OCI-LY7 (cell line): ENCODE data around the gene IPP. TPM values are rescaled to one million over a fixed set of nuclear protein-coding genes. Genes with fewer than 3 reads are reported as not detected.
"Not testable (repeated sequence)": the region's sequence is repeated elsewhere in the genome, so short reads cannot be mapped to it uniquely, and the experiment has no call there.

Source experiments
- BruUV-seq: library from RNA; stranded (reverse); fragments of 400-500 nt; replicated peaks from 2 replicates; lab custom pipeline; 2021; lab: Mats Ljungman, UMichigan
- CTCF ChIA-PET: fragments of 300-600 bp; sonication (Branson Sonifier 250); formaldehyde crosslinking; loops from one replicate; lab custom pipeline; 2022; ENCODE audit warnings: antibody characterized with exemption; ENCODE audit not compliant: unreplicated experiment; lab: Charles Lee
- POLR2A ChIA-PET: fragments of 300-600 bp; sonication (Branson Sonifier 250); formaldehyde crosslinking; loops from one replicate; lab custom pipeline; 2022; ENCODE audit warnings: antibody characterized with exemption; lab: Charles Lee
- DNase-seq: peaks from one replicate; pipeline ENCODE4 v3.0.0-alpha.2; 2015; ENCODE audit warnings: low spot score
- H2AFZ ChIP-seq: fragments of 200-600 bp; sonication (generic), shearing (Covaris generic); 2 replicates; pipeline ENCODE4 v1.6.1; 2014; ENCODE audit warnings: mild to moderate bottlenecking, antibody characterized with exemption, low read length, moderate library complexity
- H3K27ac ChIP-seq: fragments of 200-600 bp; sonication (generic); 2 replicates; pipeline ENCODE4 v1.5.1; 2014; ENCODE audit warnings: mixed run types, low read depth, mild to moderate bottlenecking, moderate library complexity, low read length, inconsistent platforms; ENCODE audit not compliant: poor library complexity, severe bottlenecking
- H3K36me3 ChIP-seq: fragments of 200-600 bp; sonication (generic); 2 replicates; pipeline ENCODE4 v1.6.1; 2014; ENCODE audit warnings: mild to moderate bottlenecking, antibody characterized with exemption, low read length, moderate library complexity, mixed read lengths; ENCODE audit not compliant: insufficient read depth
- H3K4me1 ChIP-seq: fragments of 200-600 bp; sonication (generic); 2 replicates; pipeline ENCODE4 v1.5.1; 2014; ENCODE audit warnings: mild to moderate bottlenecking, low read length; ENCODE audit not compliant: insufficient read depth, poor library complexity, severe bottlenecking
- H3K4me2 ChIP-seq: fragments of 200-600 bp; sonication (generic); 2 replicates; pipeline ENCODE4 v1.6.1; 2014; ENCODE audit warnings: mild to moderate bottlenecking, low read length
- H3K4me3 ChIP-seq: fragments of 200-600 bp; sonication (generic); 2 replicates; pipeline ENCODE4 v1.5.1; 2014; ENCODE audit warnings: mild to moderate bottlenecking, low read depth, low read length; ENCODE audit not compliant: poor library complexity, severe bottlenecking
- H3K79me2 ChIP-seq: fragments of 200-600 bp; sonication (generic); 2 replicates; pipeline ENCODE4 v1.6.1; 2016; ENCODE audit warnings: low read depth, mild to moderate bottlenecking, low read length, moderate library complexity, mixed read lengths; ENCODE audit not compliant: insufficient read depth
- H3K9me2 ChIP-seq: fragments of 200-600 bp; sonication (generic); 2 replicates; pipeline ENCODE4 v1.6.1; 2016; ENCODE audit warnings: mild to moderate bottlenecking, low read length, mixed read lengths; ENCODE audit not compliant: insufficient read depth
- H3K9me3 ChIP-seq: fragments of 200-600 bp; sonication (generic); 2 replicates; pipeline ENCODE4 v1.6.1; 2014; ENCODE audit warnings: mild to moderate bottlenecking, mixed run types, low read length, mixed read lengths
- H4K20me1 ChIP-seq: fragments of 200-600 bp; sonication (generic); 2 replicates; pipeline ENCODE4 v1.6.1; 2014; ENCODE audit warnings: mild to moderate bottlenecking, antibody characterized with exemption, low read length, moderate library complexity, mixed read lengths; ENCODE audit not compliant: insufficient read depth
- CTCF ChIP-seq: fragments of 200-600 bp; sonication (generic); conservative IDR thresholded peaks from 2 replicates; pipeline ENCODE4 v1.5.1; 2014; ENCODE audit warnings: mild to moderate bottlenecking, antibody characterized with exemption, low read length, moderate library complexity, mixed read lengths
- EZH2phosphoT487 ChIP-seq: fragments of 200-600 bp; sonication (generic); IDR thresholded peaks from 2 replicates; pipeline ENCODE4 v1.6.1; 2018; ENCODE audit warnings: low read depth, borderline replicate concordance, mild to moderate bottlenecking, mixed run types, antibody characterized with exemption, low read length, moderate library complexity, mixed read lengths
- intact Hi-C: fragments of 100-400 bp; cut with micrococcal nuclease; formaldehyde crosslinking; loops from one replicate; pipeline ENCODE4 v1.10.0; 2022; ENCODE audit not compliant: unreplicated experiment
- total RNA-seq, 2 experiments: library from RNA; depleted of rRNA in 1 of 2; stranded (reverse); fragments of >200 nt in 1 of 2; shearing (Covaris generic) in 1 of 2; gene quantifications; 2 replicates each; pipeline ENCODE4 v1.2.3, GENCODE V29; 2014 to 2022

Gene IPP
- total RNA-seq, 2 experiments from 2014 or later = 4.6 to 17.9 TPM

DNA sequence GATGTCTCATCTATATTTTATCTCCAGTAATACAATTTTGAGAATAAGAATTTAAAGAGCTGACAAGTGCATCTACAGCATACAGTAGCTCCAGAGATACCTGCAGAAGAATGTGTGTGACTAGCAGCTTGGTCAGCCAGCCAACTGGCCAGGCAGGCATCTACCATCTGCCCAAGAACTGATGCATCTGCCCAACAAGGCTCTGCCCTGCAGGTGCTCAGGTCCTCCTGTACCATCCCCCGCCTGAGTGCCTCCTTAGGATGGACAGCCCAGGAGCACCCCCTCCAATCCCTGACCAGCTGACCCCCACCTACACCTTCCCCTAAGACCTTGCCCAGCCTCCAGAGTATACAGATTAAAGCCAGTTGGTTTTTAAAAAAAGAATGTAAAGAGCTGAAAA lies 32.2 kb downstream of the IPP start:
- Histone ChIP-seq H3K4me2 (no peak overlapping the region), H3K4me3 (no peak overlapping the region), H3K9me2 (no peaks in the 10 kb centered on the region), H3K79me2 (no peaks in the 10 kb centered on the region), H3K4me1 (no peaks in the 10 kb centered on the region), H2AFZ (no peak overlapping the region), H3K27ac (no peak overlapping the region), H4K20me1 (no peaks in the 10 kb centered on the region), H3K9me3 (no peaks in the 10 kb centered on the region), H3K36me3 (no peaks in the 10 kb centered on the region)
- DNase-seq = no peak
- no TSS peak for BruUV-seq
- TF ChIP-seq CTCF = no peak
- no peak for TF ChIP-seq EZH2phosphoT487
- ChIA-PET POLR2A (interaction anchor here (0.6 to 1.4 kb wide), 5 partner anchors 11 to 182 kb away, joined by 3 to 6 read pairs (median 5); no protein-coding TSS in a partner anchor), CTCF (no interaction called here)
- intact Hi-C loops = no loop called here

DNA sequence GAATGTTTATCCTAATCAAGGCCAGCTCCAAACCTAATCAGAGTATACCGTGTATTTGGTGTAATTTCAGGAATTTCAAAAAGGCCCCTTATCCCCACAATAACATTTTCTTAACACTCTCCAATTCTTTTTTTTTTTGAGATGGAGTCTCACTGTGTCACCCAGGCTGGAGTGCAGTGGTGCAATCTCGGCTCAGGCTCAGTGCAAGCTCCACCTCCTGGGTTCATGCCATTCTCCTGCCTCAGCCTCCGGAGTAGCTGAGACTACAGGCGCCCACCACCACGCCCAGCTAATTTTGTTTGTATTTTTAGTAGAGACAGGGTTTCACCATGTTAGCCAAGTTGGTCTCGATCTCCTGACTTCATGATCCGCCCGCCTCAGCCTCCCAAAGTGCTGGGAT lies 33.1 kb downstream of the IPP start:
- POLR2A ChIA-PET = interaction anchor here (0.7 to 1.4 kb wide), 3 partner anchors 16 to 393 kb away, joined by 3 to 4 read pairs (median 4); no protein-coding TSS in a partner anchor
- intact Hi-C loops = not testable (repeated sequence)

GRCh38 chr1:45716700-45717099 lies 33.8 kb downstream of the IPP start:
- H3K36me3 ChIP-seq = no peaks in the 10 kb centered on the region
- no peak overlapping the region for H2AFZ ChIP-seq
- H3K9me2 ChIP-seq = no peaks in the 10 kb centered on the region
- no peak overlapping the region for H3K4me2 ChIP-seq
- no peaks in the 10 kb centered on the region for H3K4me1 ChIP-seq
- intact Hi-C loops = no loop called here
- no peak overlapping the region for H3K27ac ChIP-seq
- no peaks in the 10 kb centered on the region for H3K9me3 ChIP-seq
- CTCF ChIA-PET = no interaction called here
- TF ChIP-seq CTCF = no peak
- no peak for TF ChIP-seq EZH2phosphoT487
- H3K79me2 ChIP-seq = no peaks in the 10 kb centered on the region
- H4K20me1 ChIP-seq = no peaks in the 10 kb centered on the region
- no peak overlapping the region for H3K4me3 ChIP-seq
- DNase-seq = no peak
- BruUV-seq = no TSS peak
- POLR2A ChIA-PET = interaction anchor here (0.7 kb wide), 1 partner anchor 72 kb away, joined by 3 read pairs; no protein-coding TSS in a partner anchor

More for the DNA sequence above, 33.1 kb downstream of the IPP start:
- H3K79me2 ChIP-seq, H3K4me2 ChIP-seq, H3K9me3 ChIP-seq, H3K36me3 ChIP-seq, H2AFZ ChIP-seq, H3K9me2 ChIP-seq, BruUV-seq, DNase-seq, H3K27ac ChIP-seq, H4K20me1 ChIP-seq, H3K4me1 ChIP-seq, H3K4me3 ChIP-seq, CTCF ChIA-PET: not testable (repeated sequence)
